HG03108 (cell line): ENCODE data around the gene FES.
"Not testable (repeated sequence)": the region's sequence is repeated elsewhere in the genome, so short reads cannot be mapped to it uniquely, and the experiment has no call there.

ENCODE experiments used
- ATAC-seq: cut with Tn5 transposase; IDR thresholded peaks from one replicate; pipeline ENCODE4 v1.9.1; 2021; ENCODE audit warnings: moderate library complexity; ENCODE audit not compliant: unreplicated experiment

FES gene

DNA sequence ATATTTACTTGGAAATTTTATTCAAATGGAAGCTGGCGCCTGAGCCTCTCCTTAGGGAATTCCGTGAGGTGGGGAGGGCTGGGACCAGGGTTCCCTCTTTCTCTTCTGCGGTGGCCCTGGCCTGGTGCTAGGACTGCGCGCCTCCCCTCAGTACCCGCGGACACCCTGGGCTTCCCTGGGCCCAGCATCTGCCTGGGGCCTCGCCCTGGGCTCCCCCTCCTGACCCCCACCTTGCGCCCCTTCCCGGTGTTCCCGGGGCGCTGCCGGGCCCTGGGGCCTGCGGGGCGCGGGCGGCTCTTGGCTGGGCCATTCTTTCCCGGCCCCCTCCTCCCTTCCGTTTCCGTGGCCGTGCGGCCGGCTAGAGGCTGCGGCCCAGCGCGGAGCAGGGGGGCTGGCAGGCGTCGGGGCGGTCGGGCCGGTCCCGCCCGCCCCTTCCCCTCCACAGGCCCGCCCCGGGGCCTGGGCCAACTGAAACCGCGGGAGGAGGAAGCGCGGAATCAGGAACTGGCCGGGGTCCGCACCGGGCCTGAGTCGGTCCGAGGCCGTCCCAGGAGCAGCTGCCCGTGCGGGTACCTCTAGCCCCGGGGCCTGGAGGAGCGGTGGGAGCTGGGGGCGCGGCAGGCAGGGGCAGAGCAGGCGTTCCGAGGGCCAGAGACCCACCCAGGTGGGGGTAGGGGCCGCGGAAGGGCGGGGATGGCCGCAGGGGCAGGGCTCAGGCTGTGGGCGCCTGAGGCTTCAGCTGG, at the start of gene FES:
Gene FES (plus strand): TSS at position 529 of the 743 bp plus-strand sequence. CDS start 542 bp downstream, outside the sequence.
- ATAC-seq: no peak

DNA sequence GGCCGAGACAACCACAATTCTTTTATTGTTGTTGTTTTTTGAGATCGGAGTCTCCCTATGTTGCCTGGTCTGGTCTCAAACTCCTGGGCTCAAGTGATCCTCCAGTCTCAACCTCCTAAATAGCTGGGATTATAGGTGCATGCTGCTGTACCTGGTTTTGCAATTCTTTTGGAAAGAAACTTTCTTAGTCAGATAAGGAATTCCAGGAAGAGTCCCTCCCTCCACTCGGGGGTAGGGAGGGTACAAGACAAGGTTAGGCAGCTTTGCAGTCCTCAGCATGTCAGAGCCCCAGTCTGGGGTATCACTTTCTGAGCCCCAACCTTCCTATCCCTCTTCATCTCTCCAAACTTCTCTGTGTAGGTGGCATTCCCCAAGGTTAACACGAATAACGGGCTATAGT, 49.7 kb upstream of the FES start:
- no peak for ATAC-seq

- no peak for ATAC-seq
These were observed 47.9 kb upstream of the FES start for GRCh38 chr15:90836296-90836871.

- no peak for ATAC-seq
These were observed 47.2 kb upstream of the FES start for GRCh38 chr15:90837094-90837493.

- no peak for ATAC-seq
These were observed 46.2 kb upstream of the FES start for GRCh38 chr15:90838139-90838538.

DNA sequence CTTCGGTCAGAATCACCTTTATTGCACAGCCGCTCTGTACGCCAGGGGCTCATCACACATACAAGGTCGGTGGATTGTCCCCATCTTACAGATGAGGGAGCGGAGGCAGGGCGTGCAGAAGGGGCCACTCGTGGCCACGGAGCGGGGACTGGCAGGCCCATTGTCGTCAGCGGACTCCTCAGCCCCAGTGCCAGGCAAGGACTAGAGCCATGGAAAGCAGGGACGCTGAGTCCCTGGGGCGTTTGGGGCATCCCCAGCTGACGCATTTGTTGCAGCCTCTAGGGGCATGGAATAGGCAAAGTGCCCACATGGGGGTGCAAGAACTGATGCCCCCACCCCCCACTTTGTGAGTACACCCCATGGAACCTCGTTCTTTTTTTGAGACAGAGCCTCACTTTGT, 45.8 kb upstream of the FES start:
- no peak for ATAC-seq

DNA sequence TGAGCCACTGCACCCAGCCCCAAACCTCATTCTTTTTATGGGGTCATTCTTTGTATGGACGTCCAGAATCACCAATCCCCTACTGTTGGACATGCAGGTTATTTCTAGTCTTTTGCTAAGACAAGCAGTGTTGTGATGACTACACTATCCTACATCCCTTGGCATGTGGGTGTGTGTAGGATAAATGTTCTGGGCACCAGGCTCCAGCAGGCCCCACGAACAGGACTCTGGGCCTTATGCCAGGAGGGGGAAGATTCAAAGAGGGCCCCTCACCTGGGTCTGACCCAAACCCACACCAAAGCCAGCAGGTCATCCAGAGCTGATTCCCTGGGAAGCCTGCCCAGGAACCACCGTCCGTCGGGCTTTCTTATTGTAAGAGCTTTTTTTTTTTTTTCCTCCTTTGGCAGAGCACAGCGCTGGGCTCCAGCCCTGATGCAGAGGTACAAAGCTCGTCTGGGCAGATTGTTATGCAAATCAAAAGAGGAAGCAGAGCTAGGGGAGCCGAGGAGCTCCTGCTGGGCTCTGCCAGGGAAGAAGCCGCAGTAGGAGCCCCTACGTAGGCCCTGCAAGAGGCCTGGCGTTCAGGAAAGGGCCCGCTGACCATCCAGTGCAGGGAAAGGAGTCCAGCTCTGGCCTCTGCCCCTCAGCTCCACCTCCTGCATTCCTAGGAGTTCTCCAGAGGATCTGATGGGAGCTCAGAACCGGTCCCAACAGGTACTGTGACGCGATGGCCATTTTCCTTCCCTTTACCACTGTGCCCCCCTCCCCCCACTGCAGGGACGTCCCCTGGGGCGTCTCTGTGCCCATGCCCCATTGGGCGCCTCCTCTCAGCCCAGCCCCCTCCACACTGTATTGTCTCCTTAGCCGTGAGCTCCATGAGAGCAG, 44.9 kb upstream of the FES start:
- ATAC-seq: peak; percentile 71

GRCh38 chr15:90840157-90840855, 44.0 kb upstream of the FES start:
- ATAC-seq: no peak

DNA sequence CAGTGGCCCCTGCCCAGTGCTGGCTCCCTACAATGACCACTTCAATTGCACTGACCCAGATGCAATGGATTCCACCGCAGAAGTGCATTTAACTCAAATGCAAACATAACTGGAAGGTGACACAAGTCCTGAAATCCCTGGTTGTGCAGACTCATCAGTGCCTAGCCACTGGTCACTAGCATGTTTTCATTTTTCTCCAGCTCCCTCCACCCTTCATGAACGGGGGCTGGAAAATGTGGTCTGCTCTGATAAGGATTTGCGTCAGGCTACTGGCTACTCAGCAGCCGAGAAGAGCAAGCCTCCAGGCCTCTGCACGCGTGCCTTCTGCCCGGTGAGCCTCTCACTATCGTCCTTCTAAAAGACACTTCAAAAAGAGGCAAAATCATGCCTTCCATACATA, 43.4 kb upstream of the FES start:
- ATAC-seq: no peak

DNA sequence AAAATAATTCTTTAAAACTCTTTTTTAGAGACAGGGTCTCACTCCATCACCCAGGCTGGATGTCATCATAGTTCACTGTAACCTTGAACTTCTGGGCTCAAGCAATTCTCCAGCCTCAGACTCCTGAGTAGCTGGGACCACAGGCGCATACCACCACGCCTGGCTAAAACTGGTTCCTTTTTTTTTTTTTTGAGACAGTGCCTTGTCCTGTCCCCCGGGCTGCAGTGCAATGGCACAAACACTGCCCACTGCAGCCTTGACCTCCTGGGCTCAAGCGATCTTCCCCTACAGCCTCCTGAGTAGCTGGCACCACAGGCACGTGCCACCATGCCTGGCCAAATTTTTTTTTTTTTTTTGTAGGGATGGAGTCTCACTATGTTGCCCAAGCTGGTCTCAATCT, 39.6 kb upstream of the FES start:
- ATAC-seq: no peak

DNA sequence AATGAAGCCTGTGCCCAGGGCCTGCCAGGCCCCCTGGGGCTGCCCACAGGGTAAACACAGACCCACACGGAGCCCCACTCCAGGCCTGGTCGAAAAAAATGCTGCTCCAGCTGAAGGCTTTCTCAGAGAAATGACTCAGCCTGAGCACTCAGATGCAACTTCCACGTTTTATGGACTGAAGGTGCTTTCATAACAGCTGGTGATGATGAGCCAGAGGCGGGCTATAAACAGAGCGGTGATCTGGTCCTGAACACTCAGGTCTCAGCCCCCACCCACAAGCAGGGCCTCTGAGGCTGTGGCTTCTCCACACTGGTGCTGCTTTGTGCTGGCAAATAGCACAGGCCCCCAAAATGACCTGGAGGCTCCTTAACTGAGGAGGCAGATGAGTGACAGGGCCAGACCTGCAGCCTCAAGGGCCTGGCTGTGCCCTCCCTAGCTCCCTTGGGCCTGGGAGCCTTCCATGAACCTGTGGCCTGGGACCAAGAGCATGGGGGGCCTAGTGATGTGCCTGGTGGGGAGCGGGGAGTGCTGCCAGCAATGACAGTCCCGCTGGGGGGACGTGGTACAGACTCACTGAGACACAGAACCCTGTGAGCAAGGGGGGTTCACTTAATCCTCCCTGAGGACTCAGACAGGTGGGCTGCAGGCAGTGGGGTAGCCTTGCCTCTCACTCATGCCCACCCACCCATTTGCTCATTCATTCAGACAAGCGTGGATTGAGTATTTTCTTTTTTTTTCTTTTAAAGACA, 38.9 kb upstream of the FES start:
- ATAC-seq: peak; percentile 83

GRCh38 chr15:90849424-90849823, 34.9 kb upstream of the FES start:
- ATAC-seq: not testable (repeated sequence)

DNA sequence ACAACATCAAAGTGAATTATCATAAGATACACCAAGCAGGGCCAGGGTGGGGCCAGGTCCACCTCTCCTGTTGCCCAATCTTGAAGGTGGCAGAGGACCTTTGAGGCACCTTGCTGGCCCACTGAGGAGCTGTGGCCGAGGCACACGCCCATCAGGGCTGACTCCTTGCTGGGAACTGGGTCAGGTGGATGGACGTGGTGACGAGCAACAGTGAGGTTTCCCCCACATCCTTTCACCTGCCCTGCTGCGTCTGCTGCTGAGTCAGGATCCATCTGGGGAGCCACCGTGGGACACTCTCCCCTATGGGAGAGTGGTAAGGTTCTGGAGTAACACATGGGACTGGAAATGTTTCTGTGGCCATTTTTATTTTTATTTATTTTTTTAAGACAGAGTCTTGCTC, 33.2 kb upstream of the FES start:
- ATAC-seq: no peak

- no peak for ATAC-seq
These were observed 32.4 kb upstream of the FES start for GRCh38 chr15:90851940-90852339.

- ATAC-seq: no peak
These were observed 29.2 kb upstream of the FES start for GRCh38 chr15:90855139-90855538.

- ATAC-seq: no peak
These were observed 27.0 kb upstream of the FES start for GRCh38 chr15:90857337-90857736.

DNA sequence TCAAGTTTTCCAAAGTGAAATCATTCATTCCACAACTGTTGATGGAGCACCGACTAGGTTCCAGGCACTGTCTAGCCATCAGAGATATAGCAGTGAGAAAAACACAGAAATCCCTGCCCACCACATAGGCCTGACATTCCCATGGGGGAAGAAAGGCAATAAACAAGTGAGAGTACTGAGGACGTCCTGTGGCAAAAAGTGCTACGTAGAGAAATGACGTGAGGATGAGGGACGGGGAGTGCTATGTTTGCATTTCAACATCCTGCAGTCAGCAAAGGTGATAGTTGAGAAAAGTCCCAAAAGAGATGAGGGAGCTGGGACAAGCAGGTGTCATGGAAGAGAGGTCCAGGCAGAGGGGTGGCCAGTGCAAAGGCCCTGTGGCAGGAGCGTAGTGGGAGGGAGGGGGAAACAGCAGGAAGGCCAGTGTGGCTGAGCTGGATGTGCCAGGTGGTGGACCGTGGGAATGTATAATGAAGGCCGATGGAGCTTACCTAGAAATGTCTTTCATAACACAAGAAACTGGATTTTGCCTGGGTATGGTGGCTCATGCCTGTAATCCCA, 26.3 kb upstream of the FES start:
- ATAC-seq: no peak

DNA sequence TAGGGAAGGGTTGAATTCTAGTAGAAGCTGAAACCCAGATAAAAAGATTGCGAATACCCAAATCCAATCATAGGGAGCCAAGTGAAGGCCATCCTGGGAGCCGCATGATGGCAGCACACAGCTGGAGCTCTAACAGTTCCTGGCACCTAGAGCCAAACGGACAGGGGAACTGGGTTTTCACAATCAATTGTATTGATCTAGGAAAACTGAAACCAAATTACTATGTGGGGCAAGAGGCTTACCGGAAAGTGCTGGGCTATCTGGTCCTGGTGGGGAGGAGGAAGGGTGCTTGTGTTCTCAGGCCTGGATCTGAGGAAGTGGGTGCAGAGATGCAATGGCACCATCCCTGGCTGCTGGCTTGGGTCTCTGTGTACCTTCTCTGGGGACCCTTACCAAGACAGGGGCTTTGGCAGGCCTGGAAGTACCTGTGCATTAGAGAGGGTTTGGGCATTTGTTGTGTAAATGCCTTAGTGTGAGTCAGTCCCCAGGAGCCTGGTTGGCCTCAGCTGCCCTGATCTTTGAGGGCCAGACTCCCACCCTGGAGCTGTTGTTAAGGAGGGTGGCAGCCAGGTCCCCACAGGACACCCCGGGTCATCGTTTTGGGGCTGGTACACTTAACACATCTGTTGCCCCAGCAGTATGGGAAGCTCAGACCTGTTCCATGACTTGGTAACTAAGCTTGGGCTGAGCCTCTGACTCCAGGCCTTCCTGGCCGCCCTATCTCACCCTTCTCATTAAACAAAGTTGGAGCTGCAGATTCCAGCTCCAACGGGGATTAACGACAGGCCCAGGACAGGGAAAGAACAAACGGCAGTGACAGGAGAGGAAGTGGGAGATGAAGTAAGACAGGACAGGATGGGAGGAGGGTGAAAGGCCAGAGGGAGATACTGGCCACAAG, 24.8 kb upstream of the FES start:
- no peak for ATAC-seq

GRCh38 chr15:90860450-90860849, 23.9 kb upstream of the FES start:
- no peak for ATAC-seq
